Measurements from ENCODE around the gene NALCN. TPM values are rescaled to one million over a fixed set of nuclear protein-coding genes. Genes with fewer than 3 reads are reported as not detected.

NALCN gene
- total and polyA plus RNA-seq, 7 donors: 0.04 to 0.49 (median 0.21) TPM; not detected in 1

DNA sequence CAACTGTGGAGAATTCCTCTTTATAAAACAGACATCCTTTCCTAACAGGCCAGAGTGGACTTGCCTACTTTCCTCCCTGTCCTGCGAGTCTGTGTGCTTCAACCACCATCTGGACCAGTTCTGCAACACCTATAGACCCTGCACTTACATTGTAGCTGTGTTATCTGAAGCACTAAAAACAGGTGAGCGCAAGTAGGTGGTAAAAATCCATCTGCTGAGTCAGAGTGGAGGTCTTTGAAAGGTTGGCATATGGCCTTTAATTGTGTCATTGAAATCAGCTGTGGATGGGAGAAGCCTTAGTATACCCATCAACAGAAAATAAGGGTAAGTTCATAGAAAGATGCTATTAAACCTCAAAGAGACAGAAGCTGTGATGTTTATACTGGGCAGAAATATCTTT is 7.6 kb upstream of the NALCN start:
- Histone ChIP-seq H3K36me3 (ENCODE audit: insufficient read depth in 1 of 2, low read depth in 1 of 2) (no peaks in the 10 kb centered on the region), H3K4me3 (no peak overlapping the region), H3K4me1 (no peaks in the 10 kb centered on the region), H3K27me3 (ENCODE audit: insufficient read depth in 3 of 3, low read length in 2 of 3) (no peaks in the 10 kb centered on the region), H3K27ac (no peak overlapping the region), H3K9me3 (no peaks in the 10 kb centered on the region)
- intact Hi-C loops (cut with DNase I): no loop called here
- ATAC-seq (no peak), DNase-seq (no peak)
- TF ChIP-seq, protein P1, sequence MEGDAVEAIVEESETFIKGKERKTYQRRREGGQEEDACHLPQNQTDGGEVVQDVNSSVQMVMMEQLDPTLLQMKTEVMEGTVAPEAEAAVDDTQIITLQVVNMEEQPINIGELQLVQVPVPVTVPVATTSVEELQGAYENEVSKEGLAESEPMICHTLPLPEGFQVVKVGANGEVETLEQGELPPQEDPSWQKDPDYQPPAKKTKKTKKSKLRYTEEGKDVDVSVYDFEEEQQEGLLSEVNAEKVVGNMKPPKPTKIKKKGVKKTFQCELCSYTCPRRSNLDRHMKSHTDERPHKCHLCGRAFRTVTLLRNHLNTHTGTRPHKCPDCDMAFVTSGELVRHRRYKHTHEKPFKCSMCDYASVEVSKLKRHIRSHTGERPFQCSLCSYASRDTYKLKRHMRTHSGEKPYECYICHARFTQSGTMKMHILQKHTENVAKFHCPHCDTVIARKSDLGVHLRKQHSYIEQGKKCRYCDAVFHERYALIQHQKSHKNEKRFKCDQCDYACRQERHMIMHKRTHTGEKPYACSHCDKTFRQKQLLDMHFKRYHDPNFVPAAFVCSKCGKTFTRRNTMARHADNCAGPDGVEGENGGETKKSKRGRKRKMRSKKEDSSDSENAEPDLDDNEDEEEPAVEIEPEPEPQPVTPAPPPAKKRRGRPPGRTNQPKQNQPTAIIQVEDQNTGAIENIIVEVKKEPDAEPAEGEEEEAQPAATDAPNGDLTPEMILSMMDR (IDR thresholded peaks at IDR 0.05): no peak
- 82 to 89% (median 84%) methylated on average over 2 of the region's 2 CpGs for WGBS, 3 donors

DNA sequence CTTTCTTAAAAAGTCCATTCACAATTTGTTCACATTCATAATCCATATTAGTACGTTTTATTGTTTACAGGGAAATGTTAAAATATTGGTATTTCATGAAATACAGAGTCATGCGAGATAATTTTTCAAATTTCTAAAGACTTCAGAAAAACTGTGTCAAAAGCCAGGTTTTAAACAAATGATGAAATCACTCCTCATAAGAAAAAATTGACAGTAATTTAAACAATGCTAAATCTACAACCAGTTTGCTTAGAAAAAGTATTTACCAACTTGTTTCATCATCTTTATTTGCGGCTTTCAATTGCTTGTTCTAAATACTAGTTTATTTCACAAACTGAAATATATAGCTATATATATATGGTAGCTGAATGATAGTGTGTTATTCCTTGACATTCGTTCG is 1.2 kb upstream of the NALCN start:
- Histone ChIP-seq H3K36me3 (ENCODE audit: insufficient read depth in 1 of 2, low read depth in 1 of 2) (no peaks in the 10 kb centered on the region), H3K4me3 (no peak overlapping the region), H3K27me3 (ENCODE audit: insufficient read depth in 3 of 3, low read length in 2 of 3) (peaks cover 0 to 28% (median 2%) of the 10 kb centered on the region in 3 donors), H3K9me3 (no peaks in the 10 kb centered on the region), H3K4me1 (no peaks in the 10 kb centered on the region), H3K27ac (no peak overlapping the region)
- no peak for DNase-seq
- 91 to 93% (median 92%) methylated on average over 5 of the region's 5 CpGs for WGBS, 3 donors
- no peak for ATAC-seq
- intact Hi-C loops (cut with DNase I): no loop called here
- TF ChIP-seq, protein P1 (IDR thresholded peaks at IDR 0.05): no peak

DNA sequence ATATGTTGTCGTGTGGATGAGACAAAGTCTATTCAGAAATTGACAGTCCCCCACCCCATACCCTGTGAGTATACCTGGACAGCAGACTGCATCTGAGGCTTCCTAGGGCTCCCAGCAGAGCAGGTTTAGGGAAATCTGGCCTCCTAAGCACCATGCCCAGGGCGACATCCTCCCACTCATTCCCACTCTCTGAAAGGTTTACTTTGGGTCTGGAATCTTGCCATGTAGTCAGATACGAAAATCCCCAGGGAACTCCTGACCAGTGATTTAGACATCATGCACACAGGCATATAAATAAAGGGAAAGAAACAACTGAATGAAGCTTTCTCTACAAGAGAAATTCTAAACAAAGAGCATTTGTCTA is 717 bp upstream of the NALCN start:
- peak overlapping the region; percentile 66 for H3K4me3 ChIP-seq
- H3K36me3 ChIP-seq (ENCODE audit: insufficient read depth in 1 of 2, low read depth in 1 of 2): no peaks in the 10 kb centered on the region
- ATAC-seq (peak in 1 of 4 donors; percentile 45), DNase-seq (no peak)
- no peaks in the 10 kb centered on the region for H3K9me3 ChIP-seq
- intact Hi-C loops (cut with DNase I): no loop called here
- 21 to 26% (median 22%) methylated on average over 3 of the region's 3 CpGs for WGBS, 3 donors
- H3K27me3 ChIP-seq (ENCODE audit: insufficient read depth in 3 of 3, low read length in 2 of 3): peaks cover 0 to 28% (median 2%) of the 10 kb centered on the region in 3 donors
- H3K4me1 ChIP-seq: no peaks in the 10 kb centered on the region
- TF ChIP-seq, protein P1 (IDR thresholded peaks at IDR 0.05): no peak
- H3K27ac ChIP-seq: no peak overlapping the region

DNA sequence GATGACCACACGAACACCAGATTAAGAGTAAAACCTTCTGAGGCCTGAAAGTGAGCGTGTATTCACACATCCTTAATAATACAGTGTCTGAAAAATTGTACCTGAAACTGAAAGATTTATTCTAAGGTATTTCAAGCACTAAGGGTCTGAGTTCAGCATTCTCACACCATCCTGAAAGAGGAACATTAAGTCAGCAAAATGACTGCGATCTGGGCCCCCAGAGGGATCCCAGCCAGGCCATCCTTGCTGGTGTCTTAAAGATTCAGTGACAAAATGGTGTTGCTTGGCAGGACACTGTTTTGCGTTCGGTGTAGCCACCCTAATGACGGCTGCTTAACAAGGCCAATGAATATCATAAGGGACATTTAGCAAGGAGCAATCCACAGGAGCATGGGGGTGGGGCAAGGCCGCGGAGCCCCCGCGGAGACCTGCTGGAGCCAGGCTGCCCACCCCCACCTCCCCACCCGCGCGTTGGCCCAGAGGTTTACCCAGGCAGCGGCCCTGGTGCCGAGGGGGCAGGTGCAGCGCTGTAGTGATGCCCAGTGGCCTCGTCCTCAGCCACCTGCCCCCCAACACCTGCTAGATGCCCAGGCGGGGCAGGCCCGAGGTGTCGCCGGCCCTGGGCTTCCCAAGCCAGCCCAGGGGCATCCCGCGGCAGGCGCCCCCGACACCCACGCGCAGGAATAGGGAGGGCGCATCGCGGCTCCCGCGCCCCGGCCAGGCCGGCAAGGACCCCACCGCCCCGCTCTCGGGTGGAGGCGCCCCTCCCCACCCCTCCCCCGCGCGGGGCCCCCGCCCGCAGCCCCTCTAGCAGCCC is 742 bp downstream of the NALCN start:
- Histone ChIP-seq H3K4me1 (no peaks in the 10 kb centered on the region), H3K27ac (no peak overlapping the region), H3K4me3 (peak overlapping the region; percentile 66), H3K27me3 (ENCODE audit: insufficient read depth in 3 of 3, low read length in 2 of 3) (peaks cover 0 to 28% (median 2%) of the 10 kb centered on the region in 3 donors), H3K36me3 (ENCODE audit: insufficient read depth in 1 of 2, low read depth in 1 of 2) (no peaks in the 10 kb centered on the region), H3K9me3 (no peaks in the 10 kb centered on the region)
- WGBS, 3 donors: 11 to 18% (median 17%) methylated on average over 23 to 43 of the region's 43 CpGs
- ATAC-seq (peak in 2 of 4 donors; percentile 41 to 48), DNase-seq (peak in 1 of 2 donors; percentile 13)
- TF ChIP-seq, protein P1 (IDR thresholded peaks at IDR 0.05): no peak
- intact Hi-C loops (cut with DNase I): no loop called here
